Measurements from ENCODE around the gene GRIN2D.

- TF ChIP-seq HMGXB4 (CRISPR knock-in tag; IDR thresholded peaks at IDR 0.05) (no peak), TEAD4 (CRISPR knock-in tag; IDR thresholded peaks at IDR 0.05) (peak; percentile 79; the same call in 1 of the 2 replicates), ETV6 (CRISPR knock-in tag; IDR thresholded peaks at IDR 0.05) (no peak), ZBTB21 (CRISPR knock-in tag; IDR thresholded peaks at IDR 0.05; ENCODE audit: borderline replicate concordance) (0 out of 2 replicates have a peak, but pooled peaks have one; percentile 38), ATF2 (CRISPR knock-in tag; IDR thresholded peaks at IDR 0.05; ENCODE audit: borderline replicate concordance, low read depth) (no peak), ESRRA (CRISPR knock-in tag; IDR thresholded peaks at IDR 0.05; ENCODE audit: borderline replicate concordance) (no peak), MXD4 (CRISPR knock-in tag; IDR thresholded peaks at IDR 0.05; ENCODE audit: borderline replicate concordance) (no peak)
- TF ChIP-seq, protein P1, sequence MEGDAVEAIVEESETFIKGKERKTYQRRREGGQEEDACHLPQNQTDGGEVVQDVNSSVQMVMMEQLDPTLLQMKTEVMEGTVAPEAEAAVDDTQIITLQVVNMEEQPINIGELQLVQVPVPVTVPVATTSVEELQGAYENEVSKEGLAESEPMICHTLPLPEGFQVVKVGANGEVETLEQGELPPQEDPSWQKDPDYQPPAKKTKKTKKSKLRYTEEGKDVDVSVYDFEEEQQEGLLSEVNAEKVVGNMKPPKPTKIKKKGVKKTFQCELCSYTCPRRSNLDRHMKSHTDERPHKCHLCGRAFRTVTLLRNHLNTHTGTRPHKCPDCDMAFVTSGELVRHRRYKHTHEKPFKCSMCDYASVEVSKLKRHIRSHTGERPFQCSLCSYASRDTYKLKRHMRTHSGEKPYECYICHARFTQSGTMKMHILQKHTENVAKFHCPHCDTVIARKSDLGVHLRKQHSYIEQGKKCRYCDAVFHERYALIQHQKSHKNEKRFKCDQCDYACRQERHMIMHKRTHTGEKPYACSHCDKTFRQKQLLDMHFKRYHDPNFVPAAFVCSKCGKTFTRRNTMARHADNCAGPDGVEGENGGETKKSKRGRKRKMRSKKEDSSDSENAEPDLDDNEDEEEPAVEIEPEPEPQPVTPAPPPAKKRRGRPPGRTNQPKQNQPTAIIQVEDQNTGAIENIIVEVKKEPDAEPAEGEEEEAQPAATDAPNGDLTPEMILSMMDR (IDR thresholded peaks at IDR 0.05) = no peak
- TF ChIP-seq, protein P2, sequence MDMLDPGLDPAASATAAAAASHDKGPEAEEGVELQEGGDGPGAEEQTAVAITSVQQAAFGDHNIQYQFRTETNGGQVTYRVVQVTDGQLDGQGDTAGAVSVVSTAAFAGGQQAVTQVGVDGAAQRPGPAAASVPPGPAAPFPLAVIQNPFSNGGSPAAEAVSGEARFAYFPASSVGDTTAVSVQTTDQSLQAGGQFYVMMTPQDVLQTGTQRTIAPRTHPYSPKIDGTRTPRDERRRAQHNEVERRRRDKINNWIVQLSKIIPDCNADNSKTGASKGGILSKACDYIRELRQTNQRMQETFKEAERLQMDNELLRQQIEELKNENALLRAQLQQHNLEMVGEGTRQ (CRISPR knock-in tag; IDR thresholded peaks at IDR 0.05) = no peak; the same call in 1 of the 2 replicates
- TF ChIP-seq, protein P3, sequence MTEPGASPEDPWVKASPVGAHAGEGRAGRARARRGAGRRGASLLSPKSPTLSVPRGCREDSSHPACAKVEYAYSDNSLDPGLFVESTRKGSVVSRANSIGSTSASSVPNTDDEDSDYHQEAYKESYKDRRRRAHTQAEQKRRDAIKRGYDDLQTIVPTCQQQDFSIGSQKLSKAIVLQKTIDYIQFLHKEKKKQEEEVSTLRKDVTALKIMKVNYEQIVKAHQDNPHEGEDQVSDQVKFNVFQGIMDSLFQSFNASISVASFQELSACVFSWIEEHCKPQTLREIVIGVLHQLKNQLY (CRISPR knock-in tag; IDR thresholded peaks at IDR 0.05) = no peak
Measured at GRCh38 chr19:48362716-48363499, 30.6 kb upstream of the GRIN2D start.
